IMR-90 (cell line): Measurements from ENCODE around the gene CACNA2D1. TPM values are rescaled to one million over a fixed set of nuclear protein-coding genes. Genes with fewer than 3 reads are reported as not detected.

ENCODE experiments used
- ATAC-seq: fragments of 200-7000 bp; cut with Tn5 transposase; 2 replicates; pipeline ENCODE4 v1.9.1; 2020; ENCODE audit warnings: low read depth, mild to moderate bottlenecking, moderate library complexity
- BruUV-seq: library from RNA; stranded (reverse); fragments of 400-500 nt; replicated peaks from 2 replicates; lab custom pipeline; 2021; lab: Mats Ljungman, UMichigan
- CTCF ChIA-PET: fragments of 300-600 bp; formaldehyde crosslinking; extraction: SDS; loops from one replicate; lab custom pipeline; 2021; ENCODE audit warnings: antibody characterized with exemption; lab: Yijun Ruan, JAX
- POLR2A ChIA-PET: fragments of 300-600 bp; sonication (Branson Sonifier 250); formaldehyde crosslinking; loops from one replicate; lab custom pipeline; 2022; ENCODE audit warnings: antibody characterized with exemption; ENCODE audit not compliant: unreplicated experiment; lab: Charles Lee
- DNase-seq: peaks from one replicate; pipeline ENCODE4 v3.0.0; 2013
- H2AFZ ChIP-seq: replicated peaks from 2 replicates; pipeline ENCODE3; 2013; ENCODE audit warnings: low read length, mild to moderate bottlenecking; ENCODE audit not compliant: poor library complexity
- H2AK5ac ChIP-seq: 2 replicates; pipeline ENCODE4 v1.6.1; 2013; ENCODE audit warnings: low read depth, low read length, inconsistent platforms
- H2AK9ac ChIP-seq: replicated peaks from 2 replicates; pipeline ENCODE3; 2013; ENCODE audit warnings: mild to moderate bottlenecking, low read depth, low read length, moderate library complexity; ENCODE audit not compliant: poor library complexity
- H2BK120ac ChIP-seq: 2 replicates; pipeline ENCODE4 v1.6.1; 2013; ENCODE audit warnings: low read depth, low read length, inconsistent platforms
- H2BK15ac ChIP-seq: 3 replicates; pipeline ENCODE4 v1.6.1; 2013; ENCODE audit warnings: low read depth, low read length, inconsistent platforms
- H2BK20ac ChIP-seq: 2 replicates; pipeline ENCODE4 v1.6.1; 2013; ENCODE audit warnings: low read depth, mild to moderate bottlenecking, inconsistent platforms, low read length, moderate library complexity
- H2BK5ac ChIP-seq: 2 replicates; pipeline ENCODE4 v1.6.1; 2013; ENCODE audit warnings: mild to moderate bottlenecking, low read depth, low read length, inconsistent platforms; ENCODE audit not compliant: poor library complexity, severe bottlenecking
- H3K14ac ChIP-seq: replicated peaks from 2 replicates; pipeline ENCODE4 v1.6.1; 2013; ENCODE audit warnings: low read depth, low read length, inconsistent platforms
- H3K18ac ChIP-seq: 2 replicates; pipeline ENCODE4 v1.6.1; 2013; ENCODE audit warnings: low read depth, low read length, control low read depth
- H3K23ac ChIP-seq: 2 replicates; pipeline ENCODE4 v1.6.1; 2013; ENCODE audit warnings: low read depth, low read length, inconsistent platforms
- H3K27ac ChIP-seq: 2 replicates; pipeline ENCODE4 v1.5.1; 2013; ENCODE audit warnings: mild to moderate bottlenecking, control low read depth, low read length; ENCODE audit not compliant: insufficient read depth
- H3K27me3 ChIP-seq: 2 replicates; pipeline ENCODE4 v1.6.1; 2013; ENCODE audit warnings: low read length; ENCODE audit not compliant: control insufficient read depth, insufficient read depth
- H3K36me3 ChIP-seq: 2 replicates; pipeline ENCODE4 v1.6.1; 2013; ENCODE audit warnings: low read length, mixed read lengths; ENCODE audit not compliant: control insufficient read depth, insufficient read depth
- H3K4ac ChIP-seq: 2 replicates; pipeline ENCODE4 v1.6.1; 2013; ENCODE audit warnings: low read depth, low read length, inconsistent platforms
- H3K4me1 ChIP-seq: 2 replicates; pipeline ENCODE4 v1.6.1; 2013; ENCODE audit warnings: low read length, mixed read lengths; ENCODE audit not compliant: control insufficient read depth, insufficient read depth
- H3K4me2 ChIP-seq: 2 replicates; pipeline ENCODE4 v1.6.1; 2013; ENCODE audit warnings: low read depth, mild to moderate bottlenecking, control low read depth, low read length, moderate library complexity
- H3K4me3 ChIP-seq: 2 replicates; pipeline ENCODE4 v1.5.1; 2013; ENCODE audit warnings: low read depth, mild to moderate bottlenecking, control low read depth, low read length, moderate library complexity; ENCODE audit not compliant: insufficient read depth
- H3K56ac ChIP-seq: 2 replicates; pipeline ENCODE4 v1.6.1; 2013; ENCODE audit warnings: low read length, inconsistent platforms; ENCODE audit not compliant: insufficient read depth; ENCODE audit errors: extremely low read depth
- H3K79me1 ChIP-seq, 2 experiments: 2 replicates each; pipeline ENCODE4 v1.6.1; 2013; ENCODE audit warnings: low read length in 2 of 2, inconsistent platforms in 1 of 2, low read depth in 1 of 2
- H3K9ac ChIP-seq: 2 replicates; pipeline ENCODE4 v1.6.1; 2013; ENCODE audit warnings: low read depth, low read length, control low read depth
- H3K9me1 ChIP-seq: 2 replicates; pipeline ENCODE4 v1.6.1; 2013; ENCODE audit warnings: low read length, inconsistent platforms; ENCODE audit not compliant: insufficient read depth
- H3K9me3 ChIP-seq: 2 replicates; pipeline ENCODE4 v1.6.1; 2013; ENCODE audit warnings: low read length; ENCODE audit not compliant: control insufficient read depth, insufficient read depth
- H4K20me1 ChIP-seq: 2 replicates; pipeline ENCODE4 v1.6.1; 2013; ENCODE audit warnings: low read length, inconsistent platforms; ENCODE audit not compliant: insufficient read depth
- H4K5ac ChIP-seq: 2 replicates; pipeline ENCODE4 v1.6.1; 2013; ENCODE audit warnings: mild to moderate bottlenecking, low read depth, low read length, control low read depth
- H4K8ac ChIP-seq, 2 experiments: 2 replicates each; pipeline ENCODE4 v1.6.1; 2013; ENCODE audit warnings: low read depth in 2 of 2, low read length in 2 of 2, control low read depth in 1 of 2, inconsistent platforms in 1 of 2
- H4K91ac ChIP-seq: 2 replicates; pipeline ENCODE4 v1.6.1; 2013; ENCODE audit warnings: low read depth, low read length, inconsistent platforms; ENCODE audit not compliant: insufficient read depth
- BHLHE40 ChIP-seq: fragments of 150-350 bp; IDR thresholded peaks from 2 replicates; pipeline ENCODE4 v1.6.1; 2016; ENCODE audit warnings: mild to moderate bottlenecking, low read depth, low read length
- CHD1 ChIP-seq: IDR thresholded peaks from 2 replicates; pipeline ENCODE4 v1.6.1; 2012; ENCODE audit warnings: low read depth, low read length, improper control_type of control experiment
- CTCF ChIP-seq: conservative IDR thresholded peaks from 2 replicates; pipeline ENCODE4 v1.5.1; 2012; ENCODE audit warnings: mild to moderate bottlenecking, low read depth, low read length, improper control_type of control experiment
- ELK1 ChIP-seq: fragments of 150-350 bp; IDR thresholded peaks from 2 replicates; pipeline ENCODE4 v1.6.1; 2016; ENCODE audit warnings: low read depth, mild to moderate bottlenecking, low read length, moderate library complexity, borderline replicate concordance
- MAFK ChIP-seq: IDR thresholded peaks from 2 replicates; pipeline ENCODE4 v1.6.1; 2012; ENCODE audit warnings: low read depth, low read length, improper control_type of control experiment
- MXI1 ChIP-seq: IDR thresholded peaks from 2 replicates; pipeline ENCODE4 v1.6.1; 2012; ENCODE audit warnings: low read depth, mild to moderate bottlenecking, low read length, moderate library complexity, borderline replicate concordance
- NFE2L2 ChIP-seq: fragments of 150-350 bp; IDR thresholded peaks from 2 replicates; pipeline ENCODE4 v1.6.1; 2016; ENCODE audit warnings: low read depth, mild to moderate bottlenecking, low read length
- POLR2A ChIP-seq: IDR thresholded peaks from 2 replicates; pipeline ENCODE4 v1.6.1; 2012; ENCODE audit warnings: mild to moderate bottlenecking, low read depth, low read length
- RAD21 ChIP-seq: IDR thresholded peaks from 2 replicates; pipeline ENCODE4 v1.6.1; 2012; ENCODE audit warnings: low read length, improper control_type of control experiment
- RCOR1 ChIP-seq: IDR thresholded peaks from 2 replicates; pipeline ENCODE4 v1.6.1; 2012; ENCODE audit warnings: mild to moderate bottlenecking, low read length, improper control_type of control experiment; ENCODE audit not compliant: insufficient replicate concordance
- RFX5 ChIP-seq: IDR thresholded peaks from 2 replicates; pipeline ENCODE4 v1.8.0; 2012; ENCODE audit warnings: low read depth, mild to moderate bottlenecking, low read length, moderate library complexity
- SMC3 ChIP-seq: fragments of 150-350 bp; IDR thresholded peaks from 2 replicates; pipeline ENCODE4 v1.6.1; 2016; ENCODE audit warnings: low read depth, mild to moderate bottlenecking, antibody characterized with exemption, low read length, moderate library complexity
- USF2 ChIP-seq: fragments of 150-350 bp; IDR thresholded peaks from 2 replicates; pipeline ENCODE4 v1.6.1; 2017; ENCODE audit warnings: mild to moderate bottlenecking, antibody characterized with exemption, low read length, low read depth
- WGBS, 2 experiments: methylation state at CpG; one replicate each; pipeline versions ENCODE4 v1.1.5 to v1.1.7; 2013; ENCODE audit warnings: missing lambda C conversion rate in 2 of 2; ENCODE audit not compliant: insufficient read length in 1 of 2; ENCODE audit errors: extremely low coverage in 2 of 2; 5-methylcytosine and 5-hydroxymethylcytosine counted together
- dilution Hi-C: fragments of 300-500 bp; cut with HindIII; formaldehyde crosslinking; loops from one replicate; pipeline ENCODE4 v1.14.3; 2018; ENCODE audit warnings: low sequenced_read_pairs; ENCODE audit not compliant: unreplicated experiment
- in situ Hi-C: fragments of 300-500 bp; cut with MboI; formaldehyde crosslinking; loops from 3 replicates; pipeline ENCODE4 v1.14.3; 2019; ENCODE audit warnings: low sequenced_read_pairs, inconsistent platforms, mixed read lengths
- intact Hi-C: fragments of 100-400 bp; cut with micrococcal nuclease; formaldehyde crosslinking; loops from 2 replicates; pipeline ENCODE4 v1.10.0; 2022
- polyA plus RNA-seq, 3 experiments: library from polyadenylated mRNA; depleted of rRNA; stranded (reverse); fragments of >200 nt; gene quantifications; 2 replicates each; pipeline ENCODE4 v1.2.3, GENCODE V29; 2012; ENCODE audit warnings: low replicate concordance in 1 of 3
- total RNA-seq: library from RNA; depleted of rRNA; stranded (reverse); fragments of >200 nt; gene quantifications from 2 replicates; pipeline ENCODE4 v1.2.3, GENCODE V29; 2012

Gene CACNA2D1
- total and polyA plus RNA-seq, 2 of the 4 experiments (the other 2 are of a cell fraction) = 5.8 to 21.9 TPM

GRCh38 chr7:82376739-82377138, 66.8 kb downstream of the CACNA2D1 start:
- H2BK5ac ChIP-seq = no peak overlapping the region
- POLR2A ChIA-PET = no interaction called here
- no TSS peak for BruUV-seq
- no peak overlapping the region for H3K9ac ChIP-seq
- no peaks in the 10 kb centered on the region for H3K36me3 ChIP-seq
- no peak for ATAC-seq
- no peak overlapping the region for H2AK5ac ChIP-seq
- H4K5ac ChIP-seq = no peak overlapping the region
- CTCF ChIA-PET = interaction anchor here (0.5 to 1.7 kb wide), 2 partner anchors 21 to 86 kb away, joined by 4 read pairs; no protein-coding TSS in a partner anchor
- no peak overlapping the region for H2BK15ac ChIP-seq
- no peak overlapping the region for H3K56ac ChIP-seq
- no peak overlapping the region for H3K27ac ChIP-seq
- no peaks in the 10 kb centered on the region for H3K9me1 ChIP-seq
- in situ Hi-C loops = no loop called here
- H3K27me3 ChIP-seq = no peaks in the 10 kb centered on the region
- H3K23ac ChIP-seq = no peak overlapping the region
- no peak overlapping the region for H3K14ac ChIP-seq
- WGBS, 2 experiments = no CpG with 5 or more reads among the region's 2 CpGs
- H2BK120ac ChIP-seq = no peak overlapping the region
- no peak overlapping the region for H2BK20ac ChIP-seq
- no peak overlapping the region for H2AK9ac ChIP-seq
- H3K4me3 ChIP-seq = no peak overlapping the region
- no peaks in the 10 kb centered on the region for H3K4me1 ChIP-seq
- H2AFZ ChIP-seq = no peak overlapping the region
- TF ChIP-seq MAFK = no peak
- TF ChIP-seq NFE2L2 = no peak
- no peak for TF ChIP-seq ELK1
- no peak for TF ChIP-seq RCOR1
- no peak for TF ChIP-seq POLR2A
- TF ChIP-seq MXI1 = no peak
- no peak for TF ChIP-seq RAD21
- no peak for TF ChIP-seq SMC3
- no peak for TF ChIP-seq RFX5
- TF ChIP-seq CHD1 = no peak
- TF ChIP-seq CTCF = no peak
- TF ChIP-seq USF2 = no peak
- no peak for TF ChIP-seq BHLHE40
- no peaks in the 10 kb centered on the region for H4K20me1 ChIP-seq
- H3K9me3 ChIP-seq = no peaks in the 10 kb centered on the region
- peaks cover 3 to 9% of the 10 kb centered on the region in 2 experiments; a peak in 3 of 4 replicates for H3K79me1 ChIP-seq
- no peak overlapping the region for H3K18ac ChIP-seq
- intact Hi-C loops = no loop called here
- H4K8ac ChIP-seq = no peak overlapping the region
- no peak overlapping the region for H4K91ac ChIP-seq
- no peak overlapping the region for H3K4ac ChIP-seq
- DNase-seq = no peak
- no peak overlapping the region for H3K4me2 ChIP-seq
- dilution Hi-C loops = no loop called here
